GM18517 (cell line): ENCODE measurements around the gene PPP1R7.

Experiments used
- ATAC-seq: cut with Tn5 transposase; IDR thresholded peaks from one replicate; pipeline ENCODE4 v1.9.1; 2021; ENCODE audit warnings: mild to moderate bottlenecking, moderate library complexity; ENCODE audit not compliant: unreplicated experiment

The PPP1R7 gene

GRCh38 chr2:241207641-241208040, 57.4 kb downstream of the PPP1R7 start:
- no peak for ATAC-seq

DNA sequence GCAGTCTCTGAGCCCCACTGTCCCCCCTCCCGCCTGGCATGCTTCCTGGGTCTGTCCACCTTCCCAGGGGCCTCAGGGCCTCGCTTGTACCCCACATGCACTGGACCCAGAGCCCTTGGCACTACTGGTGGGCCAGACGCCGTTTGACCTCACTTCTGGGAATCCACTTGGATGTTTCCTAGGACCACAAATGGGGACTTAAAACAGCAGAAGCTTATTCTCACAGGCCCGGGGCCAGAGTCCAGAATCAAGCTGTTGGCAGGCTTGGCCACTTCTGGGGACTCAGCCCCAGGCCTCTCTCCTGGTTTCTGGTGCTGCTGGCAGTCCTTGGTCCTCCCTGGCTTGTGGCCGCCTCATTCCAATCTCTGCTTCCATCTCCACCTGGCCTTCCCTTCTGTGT, 57.8 kb downstream of the PPP1R7 start:
- ATAC-seq: no peak

GRCh38 chr2:241209271-241209670, 59.0 kb downstream of the PPP1R7 start:
- ATAC-seq: no peak

DNA sequence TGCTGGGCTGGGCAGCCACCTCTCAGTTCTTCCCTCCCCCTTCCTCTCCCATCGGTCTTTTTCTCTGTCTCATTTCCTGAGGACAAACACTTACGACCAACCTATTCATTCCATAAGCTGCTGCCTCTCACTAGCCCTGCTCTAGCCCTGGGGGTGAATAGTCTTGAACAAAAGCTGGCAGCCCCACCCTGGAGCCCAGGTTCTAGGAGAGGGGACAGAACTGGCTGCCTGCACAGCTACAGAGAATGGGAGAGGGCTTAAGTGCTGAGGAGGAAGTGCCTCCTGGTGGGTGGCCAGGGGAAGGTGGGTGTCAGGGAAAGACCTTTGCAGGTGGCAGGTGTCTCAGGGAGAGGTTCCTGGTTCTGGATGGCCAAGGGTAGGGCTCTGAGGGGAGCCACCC, 61.0 kb downstream of the PPP1R7 start:
- no peak for ATAC-seq

- no peak for ATAC-seq
Observed at GRCh38 chr2:241213041-241213440, 62.8 kb downstream of the PPP1R7 start.

DNA sequence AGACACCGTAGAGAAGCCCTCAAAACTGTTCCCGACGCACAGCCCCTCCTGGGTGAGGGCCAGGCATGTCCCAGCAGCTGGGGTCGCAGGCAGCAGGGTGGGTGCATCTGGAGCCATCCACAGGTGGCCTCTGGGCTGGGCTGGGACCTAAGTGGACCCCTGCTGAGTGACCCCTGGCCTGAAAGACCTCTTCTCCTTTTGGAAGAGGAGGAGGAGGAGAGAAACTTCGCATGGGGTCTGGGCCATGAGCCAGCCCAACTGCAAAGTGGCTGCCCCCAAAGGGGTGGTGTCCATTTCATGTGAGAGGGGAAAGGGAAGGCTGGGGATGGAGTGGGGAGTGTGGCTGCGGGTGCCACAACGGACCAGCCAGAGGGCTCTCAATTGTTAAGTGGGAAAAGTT, 63.3 kb downstream of the PPP1R7 start:
- no peak for ATAC-seq

DNA sequence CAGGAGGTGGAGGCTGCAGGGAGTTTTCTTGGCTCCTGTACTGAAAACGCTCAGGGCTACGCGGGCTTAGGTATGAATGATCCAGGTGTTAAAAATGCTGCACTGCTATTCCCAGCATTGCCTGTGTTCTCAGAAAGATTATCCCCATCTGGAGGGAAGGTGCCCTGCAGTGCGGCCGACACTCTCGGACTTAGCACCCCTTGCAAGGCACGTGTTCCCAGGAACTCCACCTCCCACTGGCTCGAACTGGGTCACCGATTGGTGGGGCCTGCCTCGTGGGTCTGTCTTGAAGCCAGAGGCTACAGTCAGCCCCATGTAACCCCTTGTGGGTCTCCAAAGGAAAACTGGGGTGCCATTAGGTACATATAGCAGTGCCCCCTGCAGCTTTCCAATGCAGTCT, 63.9 kb downstream of the PPP1R7 start:
- ATAC-seq: no peak

DNA sequence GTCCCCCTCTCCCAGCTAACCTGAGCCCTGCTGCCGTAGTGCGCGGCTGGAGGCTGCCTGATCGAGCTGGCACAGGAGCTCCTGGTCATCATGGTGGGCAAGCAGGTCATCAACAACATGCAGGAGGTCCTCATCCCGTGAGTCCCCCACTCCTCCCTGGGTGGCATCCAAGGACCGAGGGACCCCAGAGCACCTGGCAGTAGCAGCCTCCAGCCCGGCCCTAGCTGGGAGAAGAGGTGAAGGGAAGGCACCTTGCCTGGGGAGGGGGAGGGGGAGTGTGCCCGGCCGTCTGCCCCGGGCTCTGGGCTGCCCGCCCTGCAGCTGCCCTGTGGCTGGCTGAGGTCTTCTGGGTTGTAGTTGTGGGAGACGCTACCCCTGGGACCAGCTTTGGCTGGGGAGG, 64.5 kb downstream of the PPP1R7 start:
- ATAC-seq: no peak

GRCh38 chr2:241215421-241215820, 65.2 kb downstream of the PPP1R7 start:
- ATAC-seq: no peak

GRCh38 chr2:241216211-241216761, 66.0 kb downstream of the PPP1R7 start:
- ATAC-seq: no peak

- ATAC-seq: peak; percentile 50
Observed at GRCh38 chr2:241217320-241218031, 67.2 kb downstream of the PPP1R7 start.

DNA sequence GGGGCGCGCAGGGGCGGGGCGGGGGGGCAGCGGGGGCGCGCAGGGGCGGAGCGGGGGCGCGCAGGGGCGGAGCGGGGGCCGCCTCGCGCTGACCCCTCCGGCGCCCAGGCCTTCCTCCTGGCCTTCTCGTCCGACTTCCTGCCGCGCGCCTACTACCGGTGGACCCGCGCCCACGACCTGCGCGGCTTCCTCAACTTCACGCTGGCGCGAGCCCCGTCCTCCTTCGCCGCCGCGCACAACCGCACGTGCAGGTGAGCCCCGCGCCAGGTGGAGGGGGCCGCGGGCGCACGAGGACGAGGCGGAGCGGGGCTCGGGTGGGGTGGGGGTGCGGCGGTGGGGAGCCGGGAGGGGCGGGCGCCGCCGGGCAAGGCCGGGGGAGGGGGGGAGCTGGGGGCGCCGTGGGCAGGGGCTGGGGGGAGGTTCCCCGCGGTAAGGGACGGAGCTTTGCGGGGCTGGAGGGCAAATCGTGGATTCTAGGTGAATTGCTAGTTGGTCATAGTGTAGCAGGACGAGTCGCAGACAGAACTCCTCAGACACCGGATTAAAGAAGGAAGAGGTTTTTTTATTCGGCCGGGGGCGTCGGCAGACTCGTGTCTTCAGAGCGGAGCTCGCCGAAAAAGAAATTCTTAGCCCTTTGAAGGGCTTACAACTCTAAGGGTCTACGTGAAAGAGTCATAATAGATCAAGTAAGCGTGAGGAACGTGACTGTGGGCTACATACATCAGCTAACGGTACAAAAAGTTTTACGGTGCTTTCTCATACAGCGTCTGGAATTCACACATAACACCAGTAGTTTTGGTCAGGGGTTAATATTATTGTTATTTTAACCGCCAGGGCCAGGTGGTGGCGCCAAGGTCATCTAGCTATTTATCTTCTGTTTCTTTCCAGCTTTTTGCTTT, 68.1 kb downstream of the PPP1R7 start:
- no peak for ATAC-seq

DNA sequence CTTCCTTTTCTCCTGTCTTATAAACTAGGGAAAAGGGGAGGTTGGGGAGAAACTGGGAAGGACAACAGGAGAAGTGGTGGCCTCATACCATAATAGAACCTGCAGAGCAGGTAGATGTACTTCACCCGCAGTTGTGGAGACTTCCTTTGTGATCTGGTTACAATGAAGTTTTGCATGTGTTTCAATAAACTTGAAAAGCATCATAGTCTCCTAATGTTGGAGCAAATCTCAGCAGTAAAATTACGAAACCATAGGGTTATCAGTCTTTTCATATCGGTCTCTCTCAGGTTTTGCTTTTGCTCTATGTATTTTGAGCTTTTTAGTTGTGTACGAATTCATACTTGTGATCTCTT, 68.7 kb downstream of the PPP1R7 start:
- no peak for ATAC-seq

GRCh38 chr2:241219856-241220356, 69.6 kb downstream of the PPP1R7 start:
- ATAC-seq: no peak

- ATAC-seq: no peak
Observed at GRCh38 chr2:241223211-241224017, 73.1 kb downstream of the PPP1R7 start.

- no peak for ATAC-seq
Observed at GRCh38 chr2:241224018-241224850, 74.0 kb downstream of the PPP1R7 start.

GRCh38 chr2:241224851-241225438, 74.7 kb downstream of the PPP1R7 start:
- ATAC-seq: no peak

DNA sequence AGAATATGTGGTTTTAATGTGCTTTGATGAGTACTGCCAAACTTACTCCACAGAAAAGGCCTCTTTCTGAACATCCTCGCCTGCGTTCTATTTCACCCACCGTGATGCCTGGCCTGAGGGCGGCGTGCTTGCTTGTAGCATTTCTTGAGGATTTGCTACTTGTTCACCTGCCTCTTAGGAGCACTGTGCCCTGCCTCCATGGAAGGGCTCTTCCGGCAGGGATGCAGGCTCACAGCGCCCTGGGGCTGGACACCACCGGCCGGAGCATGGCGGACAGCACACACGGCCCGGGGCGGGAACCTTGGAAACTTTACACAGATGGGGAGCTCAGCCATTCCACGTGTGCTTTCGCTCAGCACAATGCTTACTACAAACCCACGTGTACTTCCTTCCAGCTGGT, 75.3 kb downstream of the PPP1R7 start:
- no peak for ATAC-seq

- no peak for ATAC-seq
Observed at GRCh38 chr2:241225983-241226382, 75.7 kb downstream of the PPP1R7 start.
